SKM-1 treated with dmso at 0.1 percent for 144 hours (cell line): Measurements from ENCODE around the gene FBXL16.
A peak's percentile ranks its signal among the peaks of the same experiment; 100 is the strongest.
"Not testable (repeated sequence)": the region's sequence is repeated elsewhere in the genome, so short reads cannot be mapped to it uniquely, and the experiment has no call there.

Source experiments
- DNase-seq: peaks from one replicate; lab custom pipeline; 2025; ENCODE audit not compliant: unreplicated experiment; lab: John Stamatoyannopoulos, UW

Gene FBXL16

GRCh38 chr16:705431-706188 lies at the start of gene FBXL16:
Gene FBXL16 (minus strand): TSS chr16:705801. CDS start chr16:697405, 8,396 bp downstream.
- no peak for DNase-seq

GRCh38 chr16:754656-755055 lies 49.1 kb upstream of the FBXL16 start:
- peak; percentile 66 for DNase-seq

GRCh38 chr16:754121-754607 lies 48.6 kb upstream of the FBXL16 start:
- DNase-seq = not testable (repeated sequence)

- no peak for DNase-seq
Observed at GRCh38 chr16:752007-752312, 46.4 kb upstream of the FBXL16 start.

GRCh38 chr16:751152-752006 lies 45.8 kb upstream of the FBXL16 start:
- no peak for DNase-seq

- no peak for DNase-seq
Observed at GRCh38 chr16:750485-750884, 44.9 kb upstream of the FBXL16 start.

GRCh38 chr16:749010-749409 lies 43.4 kb upstream of the FBXL16 start:
- DNase-seq = no peak

- no peak for DNase-seq
Observed at GRCh38 chr16:747978-748746, 42.6 kb upstream of the FBXL16 start.

GRCh38 chr16:746637-747036 lies 41.0 kb upstream of the FBXL16 start:
- DNase-seq = no peak

- no peak for DNase-seq
Observed at GRCh38 chr16:745739-746138, 40.1 kb upstream of the FBXL16 start.

- DNase-seq = no peak
Observed at GRCh38 chr16:743794-744500, 38.3 kb upstream of the FBXL16 start.

- DNase-seq = not testable (repeated sequence)
Observed at GRCh38 chr16:742894-743293, 37.3 kb upstream of the FBXL16 start.

- no peak for DNase-seq
Observed at GRCh38 chr16:741986-742629, 36.5 kb upstream of the FBXL16 start.

- peak; percentile 55 for DNase-seq
Observed at GRCh38 chr16:740764-741505, 35.3 kb upstream of the FBXL16 start, which contains the start of gene CIAO3. Gene CIAO3 (minus strand): TSS chr16:740997. CDS start chr16:740985, 12 bp downstream.

GRCh38 chr16:740459-740763 lies 34.8 kb upstream of the FBXL16 start:
- DNase-seq = no peak

- DNase-seq = no peak
Observed at GRCh38 chr16:739560-740458, 34.2 kb upstream of the FBXL16 start.

- DNase-seq = no peak
Observed at GRCh38 chr16:736936-737481, 31.4 kb upstream of the FBXL16 start.

GRCh38 chr16:735982-736453 lies 30.4 kb upstream of the FBXL16 start:
- DNase-seq = no peak
